GM06990 (cell line): Measurements from ENCODE around the gene SEC61G.

Source experiments
- DNase-seq: peaks from one replicate; pipeline ENCODE4 v3.0.0-alpha.2; 2011; ENCODE audit not compliant: insufficient read length; ENCODE audit errors: extremely low read depth
- H3K27me3 ChIP-seq: replicated peaks from 2 replicates; pipeline ENCODE4 v1.6.0; 2011; ENCODE audit warnings: low read length; ENCODE audit not compliant: control insufficient read depth, insufficient read depth
- H3K36me3 ChIP-seq: 2 replicates; pipeline ENCODE4 v1.5.1; 2011; ENCODE audit warnings: low read length; ENCODE audit not compliant: control insufficient read depth, insufficient read depth
- H3K4me3 ChIP-seq: replicated peaks from 2 replicates; pipeline ENCODE4 v1.5.1; 2011; ENCODE audit warnings: low read depth, mild to moderate bottlenecking, control low read depth, low read length
- TF ChIP-seq, protein P1 (sequence below): IDR thresholded peaks from 2 replicates; pipeline ENCODE4 v1.5.1; 2011; ENCODE audit warnings: low read length, control low read depth, mild to moderate bottlenecking, inconsistent platforms; ENCODE audit not compliant: insufficient read depth, poor library complexity, severe bottlenecking

SEC61G gene

DNA sequence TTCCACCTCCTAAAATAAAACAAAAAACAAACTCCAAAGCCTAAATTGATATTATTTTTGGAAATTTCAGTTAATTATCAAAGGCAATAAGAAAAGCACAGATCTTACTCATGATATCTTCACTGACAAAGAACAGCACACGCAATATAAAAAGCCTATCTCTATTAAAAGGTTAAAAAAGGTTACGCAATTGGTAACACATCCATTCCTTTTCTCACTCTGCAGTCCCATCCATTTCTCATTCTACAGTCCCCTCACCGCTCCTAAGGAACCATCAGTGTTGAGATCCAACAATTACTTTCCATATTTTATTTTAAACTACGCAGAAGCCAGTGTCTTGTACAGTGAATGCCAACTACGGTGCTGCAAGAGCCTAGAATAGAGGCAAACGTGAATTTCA lies 1.3 kb downstream of the SEC61G start:
- TF ChIP-seq, protein P1, sequence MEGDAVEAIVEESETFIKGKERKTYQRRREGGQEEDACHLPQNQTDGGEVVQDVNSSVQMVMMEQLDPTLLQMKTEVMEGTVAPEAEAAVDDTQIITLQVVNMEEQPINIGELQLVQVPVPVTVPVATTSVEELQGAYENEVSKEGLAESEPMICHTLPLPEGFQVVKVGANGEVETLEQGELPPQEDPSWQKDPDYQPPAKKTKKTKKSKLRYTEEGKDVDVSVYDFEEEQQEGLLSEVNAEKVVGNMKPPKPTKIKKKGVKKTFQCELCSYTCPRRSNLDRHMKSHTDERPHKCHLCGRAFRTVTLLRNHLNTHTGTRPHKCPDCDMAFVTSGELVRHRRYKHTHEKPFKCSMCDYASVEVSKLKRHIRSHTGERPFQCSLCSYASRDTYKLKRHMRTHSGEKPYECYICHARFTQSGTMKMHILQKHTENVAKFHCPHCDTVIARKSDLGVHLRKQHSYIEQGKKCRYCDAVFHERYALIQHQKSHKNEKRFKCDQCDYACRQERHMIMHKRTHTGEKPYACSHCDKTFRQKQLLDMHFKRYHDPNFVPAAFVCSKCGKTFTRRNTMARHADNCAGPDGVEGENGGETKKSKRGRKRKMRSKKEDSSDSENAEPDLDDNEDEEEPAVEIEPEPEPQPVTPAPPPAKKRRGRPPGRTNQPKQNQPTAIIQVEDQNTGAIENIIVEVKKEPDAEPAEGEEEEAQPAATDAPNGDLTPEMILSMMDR, result no peak
- Histone ChIP-seq H3K36me3 (no peaks in the 10 kb centered on the region; the same call in none of the 2 replicates), H3K4me3 (peak overlapping the region; percentile 92), H3K27me3 (no peaks in the 10 kb centered on the region)
- DNase-seq, result no peak

DNA sequence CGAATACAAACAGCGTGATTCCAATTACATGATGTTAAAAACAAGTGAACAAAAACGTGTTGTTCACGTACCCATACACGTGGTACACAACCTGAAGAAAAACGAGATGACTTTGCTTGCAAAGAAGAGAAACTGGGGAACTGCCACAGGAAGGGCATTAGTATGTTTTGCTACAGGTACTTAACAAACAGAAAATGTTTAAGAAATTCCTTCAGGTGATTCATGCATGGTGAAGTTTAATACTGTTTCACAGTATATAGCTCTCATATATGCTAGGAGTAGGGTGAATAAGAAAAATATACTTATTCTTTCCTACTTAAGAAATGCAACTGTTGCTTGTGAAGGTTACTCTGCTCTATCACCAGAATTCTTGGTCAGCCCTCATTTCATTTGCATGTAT lies 9.8 kb downstream of the SEC61G start:
- DNase-seq, result no peak
- TF ChIP-seq, protein P1, result no peak
- Histone ChIP-seq H3K4me3 (no peak overlapping the region), H3K27me3 (no peaks in the 10 kb centered on the region), H3K36me3 (peaks cover 14% of the 10 kb centered on the region)

GRCh38 chr7:54747234-54747633 lies 11.8 kb downstream of the SEC61G start:
- Histone ChIP-seq H3K4me3 (no peak overlapping the region), H3K27me3 (no peaks in the 10 kb centered on the region), H3K36me3 (peaks cover 12% of the 10 kb centered on the region)
- no peak for DNase-seq
- TF ChIP-seq, protein P1, result no peak

DNA sequence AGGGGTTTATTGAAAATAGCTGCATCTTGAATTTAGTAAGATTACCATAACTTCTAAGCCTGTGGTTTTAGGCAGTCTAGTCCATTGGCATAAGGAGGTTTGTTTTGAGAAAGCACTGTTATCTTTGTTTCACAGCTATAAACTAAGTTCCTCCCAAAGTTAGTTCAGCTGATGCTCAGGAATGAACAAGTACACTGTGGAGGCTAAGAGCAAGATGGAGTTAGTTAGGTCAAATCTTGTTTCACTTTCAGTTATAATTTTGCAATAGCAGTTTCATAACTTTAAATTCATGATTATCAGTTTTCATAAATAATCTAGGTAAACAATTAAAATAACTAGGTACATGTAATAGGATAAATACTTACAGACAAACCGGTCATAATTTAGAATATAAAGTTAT lies 15.4 kb downstream of the SEC61G start:
- DNase-seq, result no peak
- Histone ChIP-seq H3K36me3 (peaks cover 2% of the 10 kb centered on the region; the same call in 1 of the 2 replicates), H3K27me3 (no peaks in the 10 kb centered on the region), H3K4me3 (no peak overlapping the region)
- TF ChIP-seq, protein P1, result no peak

DNA sequence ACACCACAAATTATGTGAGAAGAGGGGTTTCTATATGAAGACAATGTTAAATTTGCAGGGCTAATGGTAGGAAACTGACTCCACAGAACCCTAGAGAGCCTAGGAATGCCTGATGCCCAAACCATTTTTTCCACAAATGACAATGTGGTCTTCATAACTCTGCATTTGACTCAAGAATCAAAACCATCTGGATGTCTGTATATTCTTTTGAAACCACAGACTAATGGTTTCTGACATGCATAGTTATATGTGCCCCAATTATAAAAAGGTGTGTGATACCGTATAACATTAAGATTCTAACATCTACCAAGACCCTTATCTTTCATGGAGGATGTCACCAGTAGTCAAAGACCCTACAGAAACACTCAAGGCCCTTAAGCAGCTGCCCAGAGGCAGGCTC lies 20.3 kb downstream of the SEC61G start:
- no peak for DNase-seq
- Histone ChIP-seq H3K36me3 (no peaks in the 10 kb centered on the region), H3K27me3 (no peaks in the 10 kb centered on the region), H3K4me3 (no peak overlapping the region)
- TF ChIP-seq, protein P1, result no peak

DNA sequence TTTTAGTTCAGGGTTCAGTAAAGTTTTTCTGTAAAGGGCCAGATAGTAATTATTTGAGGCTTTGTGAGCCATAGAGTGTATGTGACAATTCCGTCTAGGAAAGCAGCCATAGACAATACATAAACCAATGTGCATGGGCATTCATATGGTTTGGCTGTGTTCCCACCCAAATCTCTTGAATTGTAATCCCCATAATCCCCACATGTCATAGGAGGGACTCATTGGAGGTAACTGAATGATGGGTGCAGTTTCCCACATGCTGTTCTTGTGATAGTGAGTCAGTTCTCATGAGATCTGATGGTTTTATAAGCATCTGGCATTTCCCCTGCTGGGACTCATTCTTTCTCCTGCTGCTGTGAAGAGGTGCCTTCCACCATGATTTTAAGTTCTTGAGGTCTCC lies 29.9 kb downstream of the SEC61G start:
- no peak for DNase-seq
- no peaks in the 10 kb centered on the region; the same call in 1 of the 2 replicates for H3K27me3 ChIP-seq
- TF ChIP-seq, protein P1, result no peak
- no peaks in the 10 kb centered on the region for H3K36me3 ChIP-seq
- H3K4me3 ChIP-seq, result no peak overlapping the region
